ENCODE results near the gene RNASEH2B.

Gene RNASEH2B

DNA sequence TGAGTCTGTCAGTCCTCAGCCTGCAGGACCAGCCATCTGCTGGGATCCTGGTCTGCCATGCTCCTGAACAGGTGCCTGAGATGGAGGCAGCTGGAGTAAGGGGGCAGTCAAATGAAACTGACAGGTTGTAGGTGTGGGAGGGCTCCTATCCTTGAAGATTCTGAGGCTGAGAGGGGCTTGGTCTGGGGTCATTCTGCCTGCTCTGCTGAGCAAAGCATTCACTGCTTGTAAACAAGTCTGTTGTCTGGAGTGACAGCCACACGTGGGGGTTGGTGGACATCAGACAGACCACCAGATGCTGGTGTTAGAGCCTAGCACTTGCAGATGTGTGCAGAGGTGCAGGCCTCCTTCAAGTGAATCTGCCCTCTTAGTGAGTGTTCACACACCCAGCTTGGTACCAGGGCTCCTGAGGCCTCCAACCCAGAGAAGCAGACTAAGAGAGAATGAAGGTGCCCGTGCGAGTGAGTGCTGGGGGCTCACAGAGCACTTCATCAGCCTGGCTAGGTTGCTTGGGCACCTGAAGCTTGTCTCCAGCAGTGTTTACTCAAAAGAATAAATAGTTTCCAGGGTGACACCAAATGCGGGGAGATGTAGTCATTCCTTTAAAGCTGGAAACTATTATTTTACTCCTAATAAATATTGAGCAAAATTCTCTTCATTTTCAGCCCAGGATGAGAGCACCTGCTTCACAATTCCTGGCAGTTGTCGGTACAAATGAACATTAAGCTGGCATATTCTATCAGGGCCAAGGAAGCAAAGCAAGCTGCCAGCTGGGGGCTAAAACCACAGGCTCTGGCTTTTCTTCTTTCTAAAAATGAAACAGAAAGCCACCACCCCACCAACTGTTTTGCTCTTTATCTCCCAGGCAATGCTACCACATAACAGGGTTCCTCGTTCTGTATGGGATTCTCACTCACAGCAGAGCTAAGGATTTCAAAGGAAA, 82.3 kb downstream of the RNASEH2B start:
- intact Hi-C loops (cut with DNase I) = no loop called here
- DNase-seq = peak in 1 of 10 donors; percentile 70

DNA sequence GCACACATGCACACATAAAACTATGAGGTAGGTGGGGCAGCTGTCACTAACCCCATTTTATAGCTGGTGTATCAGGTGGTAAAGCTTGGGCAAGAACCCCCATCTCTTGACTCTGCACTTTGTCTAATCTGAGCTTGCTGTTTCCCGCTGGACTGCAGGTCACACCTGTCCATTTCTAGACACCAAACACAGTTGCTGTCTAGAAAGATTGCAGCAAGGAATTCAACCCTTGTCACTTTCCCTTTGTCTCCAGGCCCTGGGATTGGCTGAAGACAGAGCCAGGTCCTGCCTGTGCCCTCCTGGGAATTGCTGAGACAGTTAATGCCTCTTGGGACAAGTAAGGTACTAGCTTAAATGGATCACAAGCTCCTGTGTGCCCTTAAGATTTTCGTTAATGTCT, 83.8 kb downstream of the RNASEH2B start:
- intact Hi-C loops (cut with DNase I) = no loop called here

DNA sequence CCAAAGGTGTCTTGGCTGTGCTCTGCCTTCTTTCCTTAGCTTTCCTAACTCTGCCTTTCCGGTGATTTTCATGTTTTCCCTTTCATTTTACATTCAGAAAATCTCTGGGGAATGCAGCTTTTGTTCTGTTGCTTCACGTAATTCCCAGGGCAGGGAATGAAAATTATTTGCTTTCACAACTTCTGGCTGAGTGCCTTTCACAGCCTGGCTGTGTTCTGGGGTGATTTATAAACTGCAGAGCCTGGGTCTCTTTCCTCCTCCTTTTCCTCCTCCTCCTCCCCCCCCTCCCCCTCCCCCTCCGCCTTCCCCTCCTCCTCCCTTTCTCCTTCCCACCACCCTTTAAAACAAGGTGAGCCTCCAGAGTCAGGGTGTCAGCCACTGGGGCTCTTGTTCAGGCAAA, 84.3 kb downstream of the RNASEH2B start:
- intact Hi-C loops (cut with DNase I) = no loop called here
- no peak for DNase-seq

More for the DNA sequence above, 83.8 kb downstream of the RNASEH2B start:
- no peak for DNase-seq

DNA sequence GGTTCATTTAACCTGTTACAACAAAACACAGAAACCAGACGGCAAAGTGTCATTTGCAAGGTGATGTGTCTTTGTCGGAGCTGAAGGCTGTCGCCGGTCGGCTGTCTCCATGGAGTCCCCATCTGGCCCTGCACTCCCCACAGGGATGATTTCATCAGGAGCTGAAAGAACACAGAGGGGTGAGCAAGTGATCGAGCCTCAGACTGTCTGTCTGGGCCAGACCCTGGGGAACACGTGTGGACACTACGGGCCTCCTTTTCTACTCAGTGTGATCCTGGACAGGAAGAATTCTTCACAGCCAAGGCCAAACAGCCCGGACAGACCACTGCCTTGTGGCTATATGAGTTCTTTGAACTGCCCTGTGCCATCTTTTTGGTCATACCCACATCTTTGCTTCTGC, 85.1 kb downstream of the RNASEH2B start:
- intact Hi-C loops (cut with DNase I) = no loop called here
- DNase-seq = no peak

DNA sequence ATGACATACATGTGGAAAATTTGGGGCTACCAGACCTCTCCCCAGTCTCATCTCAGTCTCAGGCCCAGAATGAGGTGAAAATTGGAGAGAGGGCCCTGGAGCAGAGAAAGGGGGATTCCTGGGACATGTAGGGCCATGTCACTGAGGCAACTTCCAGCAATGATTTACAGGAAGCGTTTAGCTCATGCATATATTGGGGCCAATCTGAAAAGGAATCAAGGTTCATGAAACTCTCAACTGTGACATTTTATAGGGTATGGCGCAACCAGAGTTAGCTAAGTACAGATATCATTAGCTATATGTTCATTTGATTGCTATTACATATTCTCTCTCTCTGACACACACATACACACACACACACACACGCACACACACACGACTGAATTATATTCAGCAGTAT, 86.3 kb downstream of the RNASEH2B start:
- no peak for DNase-seq
- intact Hi-C loops (cut with DNase I) = no loop called here

DNA sequence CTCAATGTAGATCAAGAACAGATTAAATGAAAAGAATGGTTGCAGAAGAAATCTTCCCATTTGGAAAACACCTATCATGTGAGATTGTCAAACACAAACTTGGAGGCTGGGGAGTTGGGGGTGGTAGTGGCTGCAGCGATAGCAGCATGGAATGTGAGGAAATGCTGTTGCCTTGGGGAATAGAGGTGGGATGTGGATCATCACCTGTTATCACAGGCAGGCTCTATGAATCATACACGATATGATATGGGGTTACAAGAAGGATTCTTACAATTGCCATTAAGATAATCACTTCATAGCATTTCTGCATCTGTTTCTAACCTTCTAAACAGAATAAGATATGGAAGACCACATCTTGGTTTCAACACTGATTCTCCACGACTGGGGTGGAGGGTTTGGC, 88.7 kb downstream of the RNASEH2B start:
- intact Hi-C loops (cut with DNase I) = no loop called here
- no peak for DNase-seq

DNA sequence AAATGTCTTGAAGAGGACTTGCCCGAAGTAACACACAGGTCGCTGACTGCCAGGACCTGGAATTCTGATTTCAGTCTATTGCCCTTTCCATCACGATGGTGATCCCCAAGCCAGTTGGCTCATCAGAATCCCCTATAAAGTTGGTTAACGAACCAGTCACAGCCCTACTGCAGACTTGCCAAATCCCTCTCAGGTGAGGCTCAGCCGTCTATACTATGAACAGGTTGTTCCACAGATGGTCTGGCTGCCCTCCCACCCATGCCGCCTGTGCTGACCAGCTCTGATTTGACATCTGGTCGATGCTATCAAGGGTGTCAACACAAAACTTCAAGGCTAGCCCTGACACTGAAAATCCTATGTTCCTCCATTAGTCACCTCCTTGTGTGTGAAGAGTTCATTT, 90.0 kb downstream of the RNASEH2B start:
- intact Hi-C loops (cut with DNase I) = no loop called here
- no peak for DNase-seq

DNA sequence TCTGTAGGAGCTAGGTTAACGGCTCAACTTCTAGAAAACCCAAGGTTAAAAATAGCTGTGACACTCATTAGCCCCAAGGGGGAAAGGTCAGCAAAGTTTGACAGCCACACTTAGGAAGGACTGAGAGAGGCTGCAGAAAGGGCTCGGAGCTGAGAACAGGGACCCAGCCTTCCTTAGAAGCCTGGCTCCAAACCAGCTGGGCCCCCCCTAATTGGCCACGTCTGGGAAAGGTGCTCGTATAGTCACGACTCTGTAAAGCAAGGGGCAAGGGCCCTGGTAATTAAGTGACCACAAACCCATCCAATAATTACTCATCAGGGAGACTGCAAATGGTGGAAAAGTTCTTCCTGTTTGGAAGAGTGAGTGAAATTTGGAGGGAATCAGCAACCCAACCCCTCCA, 90.5 kb downstream of the RNASEH2B start:
- intact Hi-C loops (cut with DNase I) = no loop called here

DNA sequence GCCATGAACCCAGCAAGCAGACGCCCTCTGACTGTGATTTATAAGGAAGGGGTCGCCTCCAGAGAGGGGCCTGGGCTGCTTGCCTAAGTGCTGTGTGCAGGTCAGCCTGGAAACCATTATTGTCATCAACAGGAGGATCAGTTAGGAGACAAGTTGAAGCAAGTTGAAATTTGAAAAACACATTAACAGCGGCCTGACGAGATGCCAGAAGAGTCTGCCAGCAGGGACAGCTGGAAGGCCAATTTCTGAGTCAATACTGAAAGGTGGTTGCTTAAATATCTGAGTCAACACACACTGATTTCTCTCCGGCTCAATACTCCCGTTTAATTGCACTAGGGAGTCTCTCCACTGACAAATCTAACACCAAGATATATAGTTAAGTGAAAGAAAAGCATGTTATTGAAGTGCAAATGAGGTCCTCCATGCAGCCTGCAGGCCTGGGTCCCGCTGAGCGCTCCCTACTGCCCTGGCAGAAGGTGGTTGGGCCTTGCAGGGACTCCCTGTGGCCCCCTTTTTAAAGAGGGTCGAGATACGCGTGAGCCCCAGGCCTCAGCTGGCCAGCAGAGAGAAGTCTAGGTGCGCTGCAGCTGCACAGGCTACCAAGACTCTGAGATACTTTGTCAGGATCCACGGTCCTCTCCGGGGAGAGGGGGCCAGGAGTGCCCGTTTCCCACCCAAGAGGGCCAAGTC, 91.1 kb downstream of the RNASEH2B start:
- DNase-seq = peak in 2 of 10 donors; percentile 28 to 80
- intact Hi-C loops (cut with DNase I) = no loop called here

More for the DNA sequence above, 90.5 kb downstream of the RNASEH2B start:
- DNase-seq = no peak

DNA sequence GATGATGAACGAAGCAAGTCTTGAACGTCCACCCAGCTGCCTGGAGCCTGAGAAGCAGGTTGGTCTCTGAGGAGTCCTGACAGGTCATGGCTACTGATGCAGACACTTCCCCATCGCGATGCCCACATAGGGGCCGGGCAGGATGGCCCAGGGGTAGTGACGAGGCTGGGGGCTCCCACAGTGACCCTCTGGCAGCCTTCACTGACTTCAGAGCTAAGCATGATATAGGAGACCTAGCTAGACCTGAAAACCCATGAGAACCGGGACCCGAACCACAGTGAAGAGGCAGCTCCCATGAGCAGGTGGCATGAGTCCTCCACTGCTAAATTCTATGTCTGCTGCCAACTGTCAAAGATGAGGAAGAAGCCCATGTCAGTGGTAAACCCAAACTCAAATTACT, 91.7 kb downstream of the RNASEH2B start:
- intact Hi-C loops (cut with DNase I) = no loop called here
- no peak for DNase-seq

DNA sequence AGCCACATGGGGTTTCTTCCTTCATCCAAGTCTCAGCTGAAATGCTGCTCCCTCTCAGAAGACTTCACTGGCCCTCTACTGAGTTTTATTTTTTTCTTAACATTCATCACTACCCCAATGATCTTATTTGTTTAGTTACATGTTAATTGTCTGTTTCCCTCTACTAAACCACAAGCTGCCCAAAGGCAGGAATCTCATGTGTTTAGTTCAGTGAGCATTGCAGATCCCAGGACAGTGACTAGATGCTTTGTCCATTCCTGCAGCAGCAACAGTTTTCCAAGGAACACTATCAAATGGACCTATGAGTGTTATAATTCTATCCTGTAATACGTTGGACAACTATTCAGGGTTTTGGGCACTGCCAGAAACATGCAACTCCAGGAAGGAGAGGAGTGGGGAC, 93.1 kb downstream of the RNASEH2B start:
- intact Hi-C loops (cut with DNase I) = no loop called here
- no peak for DNase-seq

DNA sequence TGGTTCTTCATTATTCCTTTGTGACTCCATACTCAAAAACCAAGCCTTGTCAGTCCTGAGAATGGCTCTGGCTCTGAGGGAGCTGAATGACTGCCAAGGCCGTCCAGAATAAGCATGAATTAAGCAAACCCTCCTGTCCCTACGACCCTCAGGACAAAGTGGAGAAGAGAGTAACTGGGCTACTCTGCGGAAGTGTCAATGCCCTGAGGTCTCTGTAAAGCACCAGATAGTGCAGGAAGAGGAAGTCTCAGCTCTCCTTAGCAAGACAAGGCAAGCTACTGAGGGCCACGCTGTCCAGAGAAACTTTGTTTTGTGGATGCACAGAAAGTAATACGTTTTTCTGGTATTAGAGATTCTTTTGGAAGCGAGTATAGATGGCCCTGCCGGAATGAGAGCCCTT, 94.1 kb downstream of the RNASEH2B start:
- DNase-seq = no peak
- intact Hi-C loops (cut with DNase I) = no loop called here

DNA sequence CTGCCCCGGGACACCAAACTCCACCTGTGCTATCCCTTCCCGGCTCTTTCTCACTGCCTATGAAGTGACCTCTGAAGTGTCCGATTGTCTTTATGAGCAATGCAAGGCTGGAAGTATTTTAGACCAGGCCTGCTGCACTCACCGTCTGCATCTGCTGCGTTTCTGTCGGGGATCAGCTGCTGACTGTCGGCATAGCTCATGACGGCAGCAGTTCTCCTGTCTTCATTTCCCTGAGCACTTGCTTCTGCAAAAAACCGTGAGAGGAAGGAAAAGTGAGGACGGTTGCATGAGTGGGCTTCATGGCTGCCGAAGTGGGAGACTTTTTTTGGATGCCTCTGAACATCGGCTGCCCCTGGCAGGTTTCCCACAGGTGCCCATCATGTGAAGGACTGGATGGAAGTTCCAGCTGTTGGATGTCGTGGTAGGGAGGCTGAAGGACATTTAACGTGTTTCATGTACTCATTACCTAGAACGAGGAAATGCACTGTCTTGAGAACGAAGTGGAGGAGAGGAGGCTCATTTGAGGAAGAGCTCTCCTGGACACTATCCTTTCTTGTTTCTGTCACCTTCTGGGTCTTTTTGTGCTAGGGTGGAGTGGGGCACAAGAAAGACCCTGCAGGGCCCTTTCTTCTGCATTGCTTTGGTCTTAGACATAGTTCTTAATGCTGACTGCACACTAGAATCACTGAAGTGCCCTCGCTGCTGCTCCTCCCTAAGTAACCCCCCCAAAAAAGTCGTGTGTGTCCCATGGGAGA, 94.7 kb downstream of the RNASEH2B start:
- DNase-seq = peak in 1 of 10 donors; percentile 78
- intact Hi-C loops (cut with DNase I) = no loop called here

DNA sequence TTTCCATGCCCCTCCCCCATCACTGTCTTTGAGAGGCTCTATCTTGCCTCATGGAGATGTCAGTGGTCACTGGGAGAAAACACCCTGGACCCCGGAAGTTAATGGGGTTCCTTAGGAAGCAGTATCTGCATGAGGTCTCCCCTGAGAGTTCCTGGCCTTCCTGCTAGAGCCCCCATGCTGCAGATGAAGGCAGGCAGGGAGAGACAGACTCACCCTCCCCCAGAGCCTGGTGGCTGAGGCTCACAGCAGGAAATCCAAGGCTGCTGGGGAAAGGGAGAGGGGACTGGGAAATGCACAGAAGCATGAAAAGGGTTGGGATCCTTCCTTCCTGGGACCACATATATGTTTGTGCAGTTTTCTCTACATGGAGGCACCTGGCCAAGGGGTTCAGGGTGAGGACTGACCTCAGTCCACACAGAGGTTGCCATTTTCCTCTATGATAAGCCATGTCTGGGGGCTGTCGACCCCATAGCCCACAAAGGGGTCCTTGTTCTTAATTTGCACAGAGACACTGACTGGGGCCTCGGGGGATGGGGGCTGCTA, 95.4 kb downstream of the RNASEH2B start:
- intact Hi-C loops (cut with DNase I) = no loop called here
- no peak for DNase-seq

DNA sequence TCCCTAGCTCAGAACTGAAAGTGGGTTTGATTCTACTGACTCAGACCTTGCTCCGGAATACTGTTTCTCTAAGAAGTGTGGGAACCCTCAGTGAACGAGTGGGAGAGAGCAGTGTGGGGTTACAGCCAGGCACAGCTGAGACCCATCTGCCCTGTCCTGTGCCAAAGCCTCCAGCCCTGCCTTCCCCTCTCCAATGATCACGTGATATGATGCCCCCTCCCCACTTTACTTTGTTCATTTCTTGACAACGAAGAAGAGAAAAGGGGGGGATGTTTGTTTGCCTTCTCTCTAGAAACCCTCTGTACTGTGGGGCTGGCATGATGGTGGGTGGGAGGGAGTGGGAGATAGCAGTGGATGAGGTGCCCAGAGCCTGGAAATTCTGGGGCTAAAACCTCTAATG, 96.0 kb downstream of the RNASEH2B start:
- no peak for DNase-seq
- intact Hi-C loops (cut with DNase I) = no loop called here

Data from posterior cingulate gyrus (tissue), 11 donors.